Posterior vena cava (tissue), 2 donors: ENCODE results near the gene ASCC1. TPM values are rescaled to one million over a fixed set of nuclear protein-coding genes. Genes with fewer than 3 reads are reported as not detected.
"Not testable (repeated sequence)": the region's sequence is repeated elsewhere in the genome, so short reads cannot be mapped to it uniquely, and the experiment has no call there.

Source experiments
- DNase-seq: peaks from one replicate; pipeline ENCODE4 v3.0.0-alpha.2; 2020; ENCODE audit warnings: low spot score
- intact Hi-C, 2 donors: fragments of 100-400 bp; cut with DNase I; formaldehyde crosslinking; loops; one replicate each; pipeline versions ENCODE4 v1.14.1 to v1.14.2; 2022 to 2023
- total RNA-seq, 2 donors: library from RNA; stranded (reverse); fragmentation: NEBNext Ultra II Directional; extraction: Animal tissue kit (Norgen Biotek cat#: 25700); gene quantifications; one replicate each; pipeline ENCODE4 v1.2.1, GENCODE V29; 2021
- donor health status: DM: yes; HTN: yes; CAD: no.
- donor health status: DM: yes; HTN: yes; CAD: no.

Gene ASCC1
- total RNA-seq, 2 donors from 2014 or later, result 28.3 to 37.7 TPM

- no peak for DNase-seq
- intact Hi-C loops, result no loop called here
Observed at GRCh38 chr10:72250666-72251065, 34.6 kb upstream of the ASCC1 start.

GRCh38 chr10:72249176-72249862 is 33.2 kb upstream of the ASCC1 start:
- intact Hi-C loops, result loop anchor here in 1 of 2 donors (2.0 kb wide), 1 partner anchor 23 kb away; the partner anchor contains the start of gene DDIT4
- DNase-seq, result not testable (repeated sequence)

GRCh38 chr10:72248468-72249151 is 32.5 kb upstream of the ASCC1 start:
- DNase-seq, result peak; percentile 95
- intact Hi-C loops, result loop anchor here in 1 of 2 donors (2.0 kb wide), 1 partner anchor 24 kb away; the partner anchor contains the start of gene DDIT4

- intact Hi-C loops, result no loop called here
Observed at GRCh38 chr10:72245949-72246525, 30.0 kb upstream of the ASCC1 start.

GRCh38 chr10:72244573-72245038 is 28.5 kb upstream of the ASCC1 start:
- intact Hi-C loops, result no loop called here
- DNase-seq, result no peak

More at GRCh38 chr10:72245949-72246525, 30.0 kb upstream of the ASCC1 start:
- no peak for DNase-seq

GRCh38 chr10:72243822-72244437 is 27.9 kb upstream of the ASCC1 start:
- peak; percentile 89 for DNase-seq
- intact Hi-C loops, result no loop called here

GRCh38 chr10:72242675-72243074 is 26.6 kb upstream of the ASCC1 start:
- intact Hi-C loops, result no loop called here
- peak; percentile 87 for DNase-seq

- DNase-seq, result peak; percentile 34
- intact Hi-C loops, result no loop called here
Observed at GRCh38 chr10:72241691-72242252, 25.7 kb upstream of the ASCC1 start.

GRCh38 chr10:72240371-72240770 is 24.3 kb upstream of the ASCC1 start:
- intact Hi-C loops, result no loop called here
- peak; percentile 3 for DNase-seq

GRCh38 chr10:72239409-72239808 is 23.3 kb upstream of the ASCC1 start:
- intact Hi-C loops, result no loop called here
- DNase-seq, result no peak

- intact Hi-C loops, result no loop called here
- DNase-seq, result peak; percentile 47
Observed at GRCh38 chr10:72238392-72239175, 22.5 kb upstream of the ASCC1 start.

GRCh38 chr10:72235544-72236279 is 19.6 kb upstream of the ASCC1 start:
- DNase-seq, result no peak
- intact Hi-C loops, result no loop called here

- intact Hi-C loops, result no loop called here
- no peak for DNase-seq
Observed at GRCh38 chr10:72234560-72235095, 18.6 kb upstream of the ASCC1 start.

- intact Hi-C loops, result no loop called here
- DNase-seq, result no peak
Observed at GRCh38 chr10:72233621-72234020, 17.5 kb upstream of the ASCC1 start.

GRCh38 chr10:72229261-72230251 is 13.5 kb upstream of the ASCC1 start:
- no peak for DNase-seq
- intact Hi-C loops, result loop anchor here in 1 of 2 donors (10.0 kb wide), 1 partner anchor 105 kb away; no protein-coding TSS in a partner anchor

GRCh38 chr10:72228318-72228751 is 12.3 kb upstream of the ASCC1 start:
- intact Hi-C loops, result loop anchor here in 1 of 2 donors (1.0 to 10.0 kb wide), 2 partner anchors 39 to 106 kb away; no protein-coding TSS in a partner anchor

More at GRCh38 chr10:72228318-72228751, 12.3 kb upstream of the ASCC1 start:
- no peak for DNase-seq
